Ovary (tissue), 3 donors: ENCODE data around the gene SCLT1.

Source experiments
- EP300 ChIP-seq: sonication (generic); formaldehyde crosslinking; IDR thresholded peaks from one replicate; pipeline ENCODE4 v1.6.1; 2017; ENCODE audit warnings: antibody characterized with exemption
- TF ChIP-seq, protein P1 (sequence below), 3 donors: fragments of 450-650 bp in 2 of 3; fragments of 200-600 bp in 1 of 3; IDR thresholded peaks; one replicate each; pipeline versions ENCODE4 v1.5.1 to v1.8.0; 2016 to 2022; ENCODE audit warnings: antibody characterized with exemption in 3 of 3, mild to moderate bottlenecking in 1 of 3
- donor health status: DM: no; HTN: no; CAD: no.

DNA sequence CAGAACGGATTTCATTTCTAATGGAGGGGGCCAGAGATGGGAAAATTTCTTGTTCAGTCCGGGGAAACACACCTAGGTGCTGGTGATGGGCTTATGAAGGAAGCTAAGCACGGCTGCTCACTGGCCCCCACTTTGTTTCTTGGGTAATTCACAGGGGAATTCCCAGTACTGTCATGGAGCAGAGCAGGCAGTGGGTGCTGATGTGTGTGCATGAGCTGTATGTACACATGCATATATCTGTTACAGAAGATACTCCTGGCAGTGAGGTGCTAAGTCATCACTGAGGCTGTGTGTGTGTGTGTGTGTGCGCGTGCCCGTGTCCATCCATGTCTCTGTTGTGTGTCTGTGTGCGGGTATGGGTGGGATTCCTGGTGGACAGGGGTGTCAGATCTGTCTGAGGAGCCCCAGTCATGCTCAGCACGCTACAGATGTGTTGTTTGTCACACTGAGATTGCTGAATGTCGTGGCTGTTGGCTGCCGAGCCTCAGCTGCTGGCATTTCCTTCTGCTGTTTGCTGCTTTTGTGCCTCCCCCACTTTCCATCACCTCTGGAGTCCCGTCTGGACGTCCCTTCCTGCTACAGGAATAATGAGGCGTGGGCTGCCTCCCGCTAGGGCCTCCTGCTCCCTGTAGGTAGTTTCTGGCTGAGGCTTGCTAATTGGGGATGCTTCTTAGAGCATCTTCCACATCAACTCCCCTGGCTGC is 230.6 kb downstream of the SCLT1 start:
- TF ChIP-seq, protein P1, sequence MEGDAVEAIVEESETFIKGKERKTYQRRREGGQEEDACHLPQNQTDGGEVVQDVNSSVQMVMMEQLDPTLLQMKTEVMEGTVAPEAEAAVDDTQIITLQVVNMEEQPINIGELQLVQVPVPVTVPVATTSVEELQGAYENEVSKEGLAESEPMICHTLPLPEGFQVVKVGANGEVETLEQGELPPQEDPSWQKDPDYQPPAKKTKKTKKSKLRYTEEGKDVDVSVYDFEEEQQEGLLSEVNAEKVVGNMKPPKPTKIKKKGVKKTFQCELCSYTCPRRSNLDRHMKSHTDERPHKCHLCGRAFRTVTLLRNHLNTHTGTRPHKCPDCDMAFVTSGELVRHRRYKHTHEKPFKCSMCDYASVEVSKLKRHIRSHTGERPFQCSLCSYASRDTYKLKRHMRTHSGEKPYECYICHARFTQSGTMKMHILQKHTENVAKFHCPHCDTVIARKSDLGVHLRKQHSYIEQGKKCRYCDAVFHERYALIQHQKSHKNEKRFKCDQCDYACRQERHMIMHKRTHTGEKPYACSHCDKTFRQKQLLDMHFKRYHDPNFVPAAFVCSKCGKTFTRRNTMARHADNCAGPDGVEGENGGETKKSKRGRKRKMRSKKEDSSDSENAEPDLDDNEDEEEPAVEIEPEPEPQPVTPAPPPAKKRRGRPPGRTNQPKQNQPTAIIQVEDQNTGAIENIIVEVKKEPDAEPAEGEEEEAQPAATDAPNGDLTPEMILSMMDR (IDR thresholded peaks at IDR 0.05), result no peak
- TF ChIP-seq EP300, result no peak
